SU-DHL-6 (cell line): ENCODE data around the gene ETV6.

Experiments
- H2AFZ ChIP-seq: fragments of 200-600 bp; sonication (generic); 2 replicates; pipeline ENCODE4 v1.6.1; 2014; ENCODE audit warnings: low read depth, mild to moderate bottlenecking, moderate library complexity, mixed read lengths, antibody characterized with exemption, low read length; ENCODE audit not compliant: severe bottlenecking
- H3F3A ChIP-seq: fragments of 200-600 bp; shearing (Covaris generic); 2 replicates; pipeline ENCODE4 v1.6.0; 2016; ENCODE audit warnings: antibody characterized with exemption, mild to moderate bottlenecking; ENCODE audit not compliant: insufficient read depth
- H3K27ac ChIP-seq: fragments of 200-600 bp; sonication (generic); 2 replicates; pipeline ENCODE4 v1.5.1; 2016; ENCODE audit warnings: low read depth, mild to moderate bottlenecking, low read length, moderate library complexity, mixed read lengths
- H3K27me3 ChIP-seq: fragments of 200-600 bp; sonication (generic), shearing (Covaris generic); 2 replicates; pipeline ENCODE4 v1.6.0; 2014; ENCODE audit warnings: mild to moderate bottlenecking, low read length
- H3K36me3 ChIP-seq: fragments of 200-600 bp; sonication (generic); 2 replicates; pipeline ENCODE4 v1.6.1; 2014; ENCODE audit warnings: mild to moderate bottlenecking, low read length, mixed read lengths
- H3K4me2 ChIP-seq: fragments of 300-600, 200-600 bp; shearing (Covaris generic), sonication (generic); 2 replicates; pipeline ENCODE4 v1.6.0; 2014; ENCODE audit warnings: low read length, low read depth, mild to moderate bottlenecking; ENCODE audit not compliant: poor library complexity, severe bottlenecking
- H3K4me3 ChIP-seq: fragments of 200-600 bp; sonication (generic); 2 replicates; pipeline ENCODE4 v1.5.1; 2014; ENCODE audit warnings: antibody characterized with exemption, low read length, mild to moderate bottlenecking, mixed read lengths; ENCODE audit not compliant: insufficient read depth, poor library complexity, severe bottlenecking
- H3K79me2 ChIP-seq: fragments of 200-600 bp; sonication (generic); 2 replicates; pipeline ENCODE4 v1.6.1; 2014; ENCODE audit warnings: mild to moderate bottlenecking, low read length, moderate library complexity; ENCODE audit not compliant: insufficient read depth
- H3K9ac ChIP-seq: fragments of 200-600 bp; sonication (generic); 2 replicates; pipeline ENCODE4 v1.7.0; 2014; ENCODE audit warnings: mild to moderate bottlenecking, low read length
- H3K9me2 ChIP-seq: fragments of 200-600 bp; sonication (generic); replicated peaks from 2 replicates; pipeline ENCODE4 v1.6.1; 2014; ENCODE audit warnings: low read length; ENCODE audit not compliant: insufficient read depth
- H3K9me3 ChIP-seq: fragments of 200-600 bp; sonication (generic); 2 replicates; pipeline ENCODE4 v1.6.1; 2014; ENCODE audit warnings: low read length, mixed read lengths; ENCODE audit not compliant: insufficient read depth
- H4K20me1 ChIP-seq: fragments of 200-600 bp; sonication (generic); 2 replicates; pipeline ENCODE4 v1.6.1; 2014; ENCODE audit warnings: low read depth, mild to moderate bottlenecking, antibody characterized with exemption, low read length, moderate library complexity, mixed read lengths
- EZH2phosphoT487 ChIP-seq: fragments of 200-600 bp; sonication (generic), shearing (Covaris generic); conservative IDR thresholded peaks from 2 replicates; pipeline ENCODE4 v1.6.1; 2018; ENCODE audit warnings: mild to moderate bottlenecking, antibody characterized with exemption, low read length, moderate library complexity, mixed read lengths
- TF ChIP-seq, protein P1 (sequence below): fragments of 200-600 bp; sonication (generic); IDR thresholded peaks from one replicate; pipeline ENCODE4 v1.5.1; 2017; ENCODE audit warnings: antibody characterized with exemption, mild to moderate bottlenecking, low read length, moderate library complexity; ENCODE audit not compliant: insufficient read depth, poor library complexity, severe bottlenecking

The ETV6 gene

DNA sequence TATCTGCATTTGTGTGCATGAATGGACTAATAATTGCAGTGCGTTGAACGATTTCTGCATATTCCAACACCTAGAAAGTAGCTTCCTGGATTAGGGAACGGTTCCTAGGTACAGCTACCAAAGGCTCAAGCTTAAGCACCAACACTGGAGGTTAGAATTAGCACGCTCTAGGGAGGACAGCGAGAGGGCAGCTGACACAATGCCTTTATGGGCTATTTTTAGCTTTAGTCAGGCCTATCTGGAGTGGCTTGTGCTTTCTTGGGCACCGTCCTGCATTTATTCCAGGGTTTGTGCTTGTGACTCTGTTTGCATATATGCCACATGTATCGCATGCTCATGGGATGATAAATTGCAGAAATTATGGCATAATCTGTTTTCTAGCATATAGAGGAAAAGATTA, 13.7 kb downstream of the ETV6 start:
- Histone ChIP-seq H4K20me1 (no peaks in the 10 kb centered on the region), H3K79me2 (no peaks in the 10 kb centered on the region)

DNA sequence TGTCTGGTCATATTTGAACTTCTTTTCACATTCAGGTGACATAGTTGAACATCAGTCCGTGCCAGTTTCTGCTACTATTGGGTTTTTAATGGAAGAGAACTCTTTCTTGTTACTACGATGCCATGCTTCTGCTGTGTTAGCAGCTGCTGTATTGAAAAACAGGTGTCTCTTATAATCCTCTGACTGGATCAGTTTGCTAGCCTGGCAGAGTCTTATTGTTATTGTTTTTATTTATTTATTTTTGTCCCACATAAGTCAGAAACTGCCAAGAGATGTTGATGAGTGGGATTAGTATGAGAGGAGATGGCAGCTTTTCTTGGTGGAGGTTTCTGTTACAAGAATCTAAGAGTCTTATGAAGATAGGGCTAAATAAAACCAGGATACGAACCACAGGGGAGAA, 14.6 kb downstream of the ETV6 start:
- no peaks in the 10 kb centered on the region for H3F3A ChIP-seq
- TF ChIP-seq EZH2phosphoT487: no peak
- TF ChIP-seq, protein P1, sequence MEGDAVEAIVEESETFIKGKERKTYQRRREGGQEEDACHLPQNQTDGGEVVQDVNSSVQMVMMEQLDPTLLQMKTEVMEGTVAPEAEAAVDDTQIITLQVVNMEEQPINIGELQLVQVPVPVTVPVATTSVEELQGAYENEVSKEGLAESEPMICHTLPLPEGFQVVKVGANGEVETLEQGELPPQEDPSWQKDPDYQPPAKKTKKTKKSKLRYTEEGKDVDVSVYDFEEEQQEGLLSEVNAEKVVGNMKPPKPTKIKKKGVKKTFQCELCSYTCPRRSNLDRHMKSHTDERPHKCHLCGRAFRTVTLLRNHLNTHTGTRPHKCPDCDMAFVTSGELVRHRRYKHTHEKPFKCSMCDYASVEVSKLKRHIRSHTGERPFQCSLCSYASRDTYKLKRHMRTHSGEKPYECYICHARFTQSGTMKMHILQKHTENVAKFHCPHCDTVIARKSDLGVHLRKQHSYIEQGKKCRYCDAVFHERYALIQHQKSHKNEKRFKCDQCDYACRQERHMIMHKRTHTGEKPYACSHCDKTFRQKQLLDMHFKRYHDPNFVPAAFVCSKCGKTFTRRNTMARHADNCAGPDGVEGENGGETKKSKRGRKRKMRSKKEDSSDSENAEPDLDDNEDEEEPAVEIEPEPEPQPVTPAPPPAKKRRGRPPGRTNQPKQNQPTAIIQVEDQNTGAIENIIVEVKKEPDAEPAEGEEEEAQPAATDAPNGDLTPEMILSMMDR: no peak
- H3K4me2 ChIP-seq: no peak overlapping the region
- H3K27ac ChIP-seq: no peak overlapping the region
- H3K9me3 ChIP-seq: no peaks in the 10 kb centered on the region
- H3K36me3 ChIP-seq: no peaks in the 10 kb centered on the region
- H4K20me1 ChIP-seq: no peaks in the 10 kb centered on the region
- H2AFZ ChIP-seq: no peak overlapping the region
- H3K27me3 ChIP-seq: no peaks in the 10 kb centered on the region
- no peaks in the 10 kb centered on the region for H3K79me2 ChIP-seq
- H3K4me3 ChIP-seq: no peak overlapping the region
- H3K9me2 ChIP-seq: no peaks in the 10 kb centered on the region
- H3K9ac ChIP-seq: no peak overlapping the region

More for the DNA sequence above, 13.7 kb downstream of the ETV6 start:
- Histone ChIP-seq H3K9me2 (no peaks in the 10 kb centered on the region), H3K9ac (no peak overlapping the region), H3K4me3 (no peak overlapping the region), H3F3A (no peaks in the 10 kb centered on the region), H3K4me2 (no peak overlapping the region), H3K27ac (no peak overlapping the region), H3K36me3 (no peaks in the 10 kb centered on the region), H3K9me3 (no peaks in the 10 kb centered on the region), H2AFZ (no peak overlapping the region), H3K27me3 (no peaks in the 10 kb centered on the region)
- TF ChIP-seq, protein P1: no peak
- no peak for TF ChIP-seq EZH2phosphoT487

DNA sequence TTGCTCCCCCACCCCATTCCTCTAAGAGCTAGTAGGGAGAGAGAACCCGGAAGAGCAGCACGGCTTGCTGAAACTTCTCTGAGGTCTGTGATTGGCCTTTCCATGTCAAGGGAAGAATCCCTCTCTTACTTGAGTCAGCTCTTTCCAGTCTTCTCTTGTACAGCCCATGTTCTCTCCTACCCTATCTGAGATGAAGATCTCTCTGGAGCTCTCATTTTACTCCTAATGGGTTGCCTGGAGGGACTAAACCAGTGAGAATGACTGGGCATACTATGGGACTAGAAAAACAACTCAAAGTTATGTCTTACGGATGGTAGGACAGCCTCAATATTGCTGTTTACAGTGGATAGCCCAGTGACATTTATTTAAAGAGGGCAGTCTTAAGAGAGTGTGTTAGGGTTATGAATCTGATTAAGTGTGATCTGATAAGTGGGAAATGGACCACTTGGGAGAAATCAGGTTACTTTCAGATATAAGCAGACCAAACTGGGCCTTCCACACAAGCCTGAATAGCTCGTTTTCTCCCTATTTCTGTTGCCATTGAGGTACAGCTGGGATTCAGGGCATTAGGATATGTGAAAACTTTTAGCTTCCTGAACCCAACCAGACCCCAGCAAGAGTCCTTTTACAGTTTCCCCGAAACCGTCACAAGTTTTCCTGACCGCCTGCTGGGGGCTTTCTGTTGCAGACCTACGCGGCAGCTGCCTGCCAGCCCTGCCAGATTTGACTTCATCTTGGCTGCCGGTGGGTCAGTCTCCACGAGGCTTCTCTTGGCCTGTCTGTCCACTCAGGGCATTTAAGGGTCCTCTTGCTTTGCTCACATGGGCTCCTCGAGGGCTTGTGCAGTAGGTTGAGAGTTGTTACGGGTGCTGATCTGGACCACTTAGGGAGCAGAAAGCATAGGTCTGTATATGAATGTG, 16.9 kb downstream of the ETV6 start:
- H3K4me2 ChIP-seq: no peak overlapping the region
- no peaks in the 10 kb centered on the region for H4K20me1 ChIP-seq
- H2AFZ ChIP-seq: no peak overlapping the region
- H3K9ac ChIP-seq: no peak overlapping the region
- no peaks in the 10 kb centered on the region for H3K27me3 ChIP-seq
- H3K9me3 ChIP-seq: no peaks in the 10 kb centered on the region
- H3K4me3 ChIP-seq: no peak overlapping the region
- H3K9me2 ChIP-seq: no peaks in the 10 kb centered on the region
- TF ChIP-seq, protein P1: no peak
- no peak for TF ChIP-seq EZH2phosphoT487
- no peaks in the 10 kb centered on the region for H3F3A ChIP-seq
- no peak overlapping the region for H3K27ac ChIP-seq
- no peaks in the 10 kb centered on the region for H3K36me3 ChIP-seq
- H3K79me2 ChIP-seq: no peaks in the 10 kb centered on the region
